Measurements from ENCODE around the gene MAPK7.

DNA sequence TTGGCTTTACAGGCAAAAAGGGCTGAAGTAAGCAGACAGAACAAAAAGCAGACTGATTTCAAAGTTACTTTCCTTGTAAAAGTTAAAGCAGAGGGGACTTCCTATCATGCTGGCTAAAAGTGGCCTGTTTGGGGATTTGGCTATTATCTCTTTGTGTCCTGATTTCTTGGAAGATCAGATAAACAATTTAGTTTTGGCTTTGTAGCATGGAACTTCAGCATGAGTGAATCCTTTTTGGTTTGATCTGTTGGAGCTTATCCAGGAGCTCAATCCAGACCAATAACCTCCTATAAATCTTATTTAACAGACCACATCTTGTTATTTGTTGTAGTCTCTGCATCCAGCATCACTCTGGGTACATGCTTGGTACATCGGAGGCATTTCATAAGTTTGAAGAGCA is 23.9 kb downstream of the MAPK7 start:
- TF ChIP-seq POLR2A (IDR thresholded peaks at IDR 0.05; ENCODE audit: extremely low read depth, insufficient read length), result no peak
- TF ChIP-seq, protein P1, sequence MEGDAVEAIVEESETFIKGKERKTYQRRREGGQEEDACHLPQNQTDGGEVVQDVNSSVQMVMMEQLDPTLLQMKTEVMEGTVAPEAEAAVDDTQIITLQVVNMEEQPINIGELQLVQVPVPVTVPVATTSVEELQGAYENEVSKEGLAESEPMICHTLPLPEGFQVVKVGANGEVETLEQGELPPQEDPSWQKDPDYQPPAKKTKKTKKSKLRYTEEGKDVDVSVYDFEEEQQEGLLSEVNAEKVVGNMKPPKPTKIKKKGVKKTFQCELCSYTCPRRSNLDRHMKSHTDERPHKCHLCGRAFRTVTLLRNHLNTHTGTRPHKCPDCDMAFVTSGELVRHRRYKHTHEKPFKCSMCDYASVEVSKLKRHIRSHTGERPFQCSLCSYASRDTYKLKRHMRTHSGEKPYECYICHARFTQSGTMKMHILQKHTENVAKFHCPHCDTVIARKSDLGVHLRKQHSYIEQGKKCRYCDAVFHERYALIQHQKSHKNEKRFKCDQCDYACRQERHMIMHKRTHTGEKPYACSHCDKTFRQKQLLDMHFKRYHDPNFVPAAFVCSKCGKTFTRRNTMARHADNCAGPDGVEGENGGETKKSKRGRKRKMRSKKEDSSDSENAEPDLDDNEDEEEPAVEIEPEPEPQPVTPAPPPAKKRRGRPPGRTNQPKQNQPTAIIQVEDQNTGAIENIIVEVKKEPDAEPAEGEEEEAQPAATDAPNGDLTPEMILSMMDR (IDR thresholded peaks at IDR 0.05; ENCODE audit: low read depth, low read length), result no peak
- TF ChIP-seq, protein P2, sequence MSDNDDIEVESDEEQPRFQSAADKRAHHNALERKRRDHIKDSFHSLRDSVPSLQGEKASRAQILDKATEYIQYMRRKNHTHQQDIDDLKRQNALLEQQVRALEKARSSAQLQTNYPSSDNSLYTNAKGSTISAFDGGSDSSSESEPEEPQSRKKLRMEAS (IDR thresholded peaks at IDR 0.05; ENCODE audit: low read depth, low read length), result no peak

Data from NB4 (cell line).